H9 (cell line): Measurements from ENCODE around the gene MGAT5. TPM values are rescaled to one million over a fixed set of nuclear protein-coding genes. Genes with fewer than 3 reads are reported as not detected.

ENCODE experiments used
- DNase-seq: peaks from one replicate; pipeline ENCODE4 v3.0.0-alpha.2; 2017
- H2AFZ ChIP-seq: one replicate; pipeline ENCODE4 v1.6.1; 2013; ENCODE audit warnings: mild to moderate bottlenecking, low read length, control low read depth, moderate library complexity
- H2AK5ac ChIP-seq: 2 replicates; pipeline ENCODE4 v1.6.1; 2013; ENCODE audit warnings: low read length, control low read depth, mixed read lengths; ENCODE audit not compliant: insufficient read length
- H2BK120ac ChIP-seq: one replicate; pipeline ENCODE4 v1.6.1; 2013; ENCODE audit warnings: low read depth, mild to moderate bottlenecking, low read length, control low read depth, inconsistent platforms; ENCODE audit not compliant: poor library complexity, severe bottlenecking
- H2BK12ac ChIP-seq: 2 replicates; pipeline ENCODE4 v1.6.1; 2013; ENCODE audit warnings: low read length, control low read depth, mixed read lengths, low read depth; ENCODE audit not compliant: insufficient read length
- H2BK15ac ChIP-seq: 2 replicates; pipeline ENCODE4 v1.6.1; 2013; ENCODE audit warnings: low read depth, low read length, control low read depth
- H2BK20ac ChIP-seq: one replicate; pipeline ENCODE4 v1.6.1; 2013; ENCODE audit warnings: low read depth, mild to moderate bottlenecking, low read length, control low read depth, inconsistent platforms; ENCODE audit not compliant: poor library complexity, severe bottlenecking
- H2BK5ac ChIP-seq: 2 replicates; pipeline ENCODE4 v1.6.1; 2013; ENCODE audit warnings: low read length, control low read depth, mixed read lengths; ENCODE audit not compliant: insufficient read length
- H3K14ac ChIP-seq: 2 replicates; pipeline ENCODE4 v1.6.1; 2013; ENCODE audit warnings: low read length, control low read depth; ENCODE audit not compliant: insufficient read depth
- H3K18ac ChIP-seq: 2 replicates; pipeline ENCODE4 v1.6.1; 2013; ENCODE audit warnings: low read depth, mild to moderate bottlenecking, mixed read lengths, low read length, control low read depth; ENCODE audit not compliant: insufficient read length
- H3K23ac ChIP-seq: 2 replicates; pipeline ENCODE4 v1.6.1; 2013; ENCODE audit warnings: low read length, control low read depth, mixed read lengths, low read depth; ENCODE audit not compliant: insufficient read length
- H3K23me2 ChIP-seq: 2 replicates; pipeline ENCODE4 v1.6.1; 2013; ENCODE audit warnings: low read depth, mild to moderate bottlenecking, mixed read lengths, low read length, control low read depth; ENCODE audit not compliant: insufficient read length, poor library complexity, severe bottlenecking
- H3K27ac ChIP-seq: 2 replicates; pipeline ENCODE4 v1.5.1; 2013; ENCODE audit warnings: low read length, control low read depth, mixed read lengths, low read depth; ENCODE audit not compliant: insufficient read length
- H3K27me3 ChIP-seq: 2 replicates; pipeline ENCODE4 v1.6.1; 2013; ENCODE audit warnings: low read length, control low read depth, inconsistent platforms; ENCODE audit not compliant: insufficient read depth
- H3K4ac ChIP-seq: 2 replicates; pipeline ENCODE4 v1.6.1; 2013; ENCODE audit warnings: low read depth, mild to moderate bottlenecking, control low read depth, inconsistent platforms, low read length, moderate library complexity
- H3K4me1 ChIP-seq: 2 replicates; pipeline ENCODE4 v1.6.1; 2013; ENCODE audit warnings: low read length, control low read depth, inconsistent platforms; ENCODE audit not compliant: insufficient read depth
- H3K4me2 ChIP-seq: 2 replicates; pipeline ENCODE4 v1.6.1; 2013; ENCODE audit warnings: low read length, control low read depth, mixed read lengths; ENCODE audit not compliant: insufficient read length, insufficient read depth
- H3K56ac ChIP-seq: 2 replicates; pipeline ENCODE4 v1.6.1; 2013; ENCODE audit warnings: low read depth, mild to moderate bottlenecking, mixed read lengths, low read length, control low read depth; ENCODE audit not compliant: insufficient read length
- H3K79me1 ChIP-seq: 2 replicates; pipeline ENCODE4 v1.6.1; 2013; ENCODE audit warnings: low read depth, mild to moderate bottlenecking, moderate library complexity, low read length, control low read depth, inconsistent platforms; ENCODE audit not compliant: insufficient read depth, poor library complexity, severe bottlenecking
- H3K79me2 ChIP-seq: 2 replicates; pipeline ENCODE4 v1.6.1; 2013; ENCODE audit warnings: low read length, control low read depth, inconsistent platforms; ENCODE audit not compliant: insufficient read depth
- H3K9ac ChIP-seq: 2 replicates; pipeline ENCODE4 v1.6.1; 2013; ENCODE audit warnings: low read length, control low read depth, mixed read lengths; ENCODE audit not compliant: insufficient read length; ENCODE audit errors: extremely low read depth
- H3K9me3 ChIP-seq: one replicate; pipeline ENCODE4 v1.6.1; 2013; ENCODE audit warnings: low read depth, low read length, inconsistent platforms; ENCODE audit not compliant: control insufficient read depth
- H3T11ph ChIP-seq: one replicate; pipeline ENCODE4 v1.6.1; 2013; ENCODE audit warnings: mild to moderate bottlenecking, low read length, control low read depth, inconsistent platforms
- H4K20me1 ChIP-seq: one replicate; pipeline ENCODE4 v1.6.1; 2013; ENCODE audit not compliant: control insufficient read depth, insufficient read length, insufficient read depth
- H4K5ac ChIP-seq: 2 replicates; pipeline ENCODE4 v1.6.1; 2013; ENCODE audit warnings: low read depth, mild to moderate bottlenecking, mixed read lengths, low read length, control low read depth; ENCODE audit not compliant: insufficient read length
- H4K8ac ChIP-seq: replicated peaks from 2 replicates; pipeline ENCODE4 v1.6.1; 2013; ENCODE audit warnings: low read length, control low read depth, mixed read lengths, low read depth; ENCODE audit not compliant: insufficient read length
- H4K91ac ChIP-seq: 2 replicates; pipeline ENCODE4 v1.6.1; 2013; ENCODE audit warnings: low read depth, mild to moderate bottlenecking, moderate library complexity, mixed read lengths, low read length, control low read depth; ENCODE audit not compliant: insufficient read length
- H3K27ac Mint-ChIP-seq, 3 experiments: 2 replicates in 2 of 3; 3 replicates in 1 of 3; pipeline ENCODE4 v1.8.0; 2020 to 2021; ENCODE audit warnings: mixed read lengths in 3 of 3, mild to moderate bottlenecking in 1 of 3, moderate library complexity in 1 of 3
- H3K27me3 Mint-ChIP-seq: 2 replicates; pipeline ENCODE4 v1.8.0; 2021; ENCODE audit warnings: low read depth, mild to moderate bottlenecking, moderate library complexity, mixed read lengths
- H3K36me3 Mint-ChIP-seq, 3 experiments: 2 replicates in 2 of 3; 3 replicates in 1 of 3; pipeline ENCODE4 v1.8.0; 2020 to 2021; ENCODE audit warnings: low read depth in 3 of 3, mixed read lengths in 3 of 3; ENCODE audit not compliant: insufficient read depth in 1 of 3
- H3K4me1 Mint-ChIP-seq, 2 experiments: 2 replicates each; pipeline ENCODE4 v1.8.0; 2020; ENCODE audit warnings: mixed read lengths in 2 of 2
- H3K4me3 Mint-ChIP-seq, 2 experiments: 2 replicates in 1 of 2; 3 replicates in 1 of 2; pipeline ENCODE4 v1.8.0; 2020 to 2021; ENCODE audit warnings: mild to moderate bottlenecking in 2 of 2, mixed read lengths in 2 of 2, moderate library complexity in 1 of 2
- H3K9me3 Mint-ChIP-seq, 2 experiments: 2 replicates in 1 of 2; 3 replicates in 1 of 2; pipeline ENCODE4 v1.8.0; 2020; ENCODE audit warnings: mild to moderate bottlenecking in 2 of 2, mixed read lengths in 2 of 2, moderate library complexity in 1 of 2
- CTCF ChIP-seq: fragments of 200-600 bp; sonication (generic); conservative IDR thresholded peaks from 3 replicates; pipeline ENCODE4 v1.8.0; 2021; ENCODE audit warnings: antibody characterized with exemption, mild to moderate bottlenecking
- WGBS: extraction: QIAGEN DNeasy Blood & Tissue Kit; methylation state at CpG from one replicate; pipeline ENCODE4 v1.1.7; 2013; ENCODE audit warnings: missing lambda C conversion rate, low lambda C conversion rate, mixed read lengths; ENCODE audit not compliant: insufficient read length; ENCODE audit errors: extremely low coverage; 5-methylcytosine and 5-hydroxymethylcytosine counted together
- total RNA-seq: library from RNA; stranded (reverse); gene quantifications from 2 replicates; pipeline ENCODE4 v1.2.1, GENCODE V29; 2021

Gene MGAT5
- total RNA-seq, 1 experiment from 2014 or later = 25.7 TPM

GRCh38 chr2:134231965-134232340 lies 21.9 kb upstream of the MGAT5 start:
- no peak overlapping the region for H2BK12ac ChIP-seq
- H4K8ac ChIP-seq = no peak overlapping the region

More at GRCh38 chr2:134231965-134232340, 21.9 kb upstream of the MGAT5 start:
- no peak overlapping the region for H3K27ac ChIP-seq
- H3K27ac Mint-ChIP-seq = no peak overlapping the region
- peaks cover 9% of the 10 kb centered on the region for H3K9me3 ChIP-seq
- peaks cover 31 to 32% of the 10 kb centered on the region in 2 experiments for H3K9me3 Mint-ChIP-seq
- H2BK20ac ChIP-seq = no peak overlapping the region
- H3K79me1 ChIP-seq = peaks cover 7% of the 10 kb centered on the region
- no peak overlapping the region for H2BK5ac ChIP-seq
- H3K4ac ChIP-seq = no peak overlapping the region
- no peaks in the 10 kb centered on the region for H3K27me3 ChIP-seq
- no peak overlapping the region for H3K4me3 Mint-ChIP-seq
- H2BK15ac ChIP-seq = no peak overlapping the region
- peaks cover 0 to 4% of the 10 kb centered on the region in 2 experiments; a peak in 1 of 4 replicates for H3K4me1 Mint-ChIP-seq
- DNase-seq = no peak
- H3K56ac ChIP-seq = no peak overlapping the region
- H3K4me2 ChIP-seq = no peak overlapping the region
- no peak overlapping the region for H3K18ac ChIP-seq
- no peak overlapping the region for H4K5ac ChIP-seq
- no peak overlapping the region for H3T11ph ChIP-seq
- no peak overlapping the region for H4K91ac ChIP-seq
- H3K4me1 ChIP-seq = no peaks in the 10 kb centered on the region
- H3K23me2 ChIP-seq = no peaks in the 10 kb centered on the region
- no peak overlapping the region for H2BK120ac ChIP-seq
- H3K9ac ChIP-seq = no peak overlapping the region
- WGBS = no CpG with 5 or more reads among the region's 2 CpGs
- H4K20me1 ChIP-seq = no peaks in the 10 kb centered on the region
- H3K36me3 Mint-ChIP-seq = peaks cover 20 to 32% (median 22%) of the 10 kb centered on the region in 3 experiments
- no peak for TF ChIP-seq CTCF
- H3K27me3 Mint-ChIP-seq = no peaks in the 10 kb centered on the region
- no peak overlapping the region for H2AK5ac ChIP-seq
- no peak overlapping the region for H3K14ac ChIP-seq
- peaks cover 4% of the 10 kb centered on the region; the same call in 1 of the 2 replicates for H3K79me2 ChIP-seq
- no peak overlapping the region for H2AFZ ChIP-seq
- H3K23ac ChIP-seq = no peak overlapping the region
